Measurements from ENCODE around the gene TSHZ2.
"Not testable (repeated sequence)": the region's sequence is repeated elsewhere in the genome, so short reads cannot be mapped to it uniquely, and the experiment has no call there.

Gene TSHZ2

GRCh38 chr20:53319716-53320115, 347.6 kb downstream of the TSHZ2 start:
- no peak for TF ChIP-seq CTCF (IDR thresholded peaks at IDR 0.05; ENCODE audit: insufficient read depth, missing control alignments)
- FAIRE-seq, result no peak
- DNase-seq (ENCODE audit: insufficient read length, low spot score), result no peak

GRCh38 chr20:53320701-53321100, 348.5 kb downstream of the TSHZ2 start:
- DNase-seq (ENCODE audit: insufficient read length, low spot score), result no peak
- TF ChIP-seq CTCF (IDR thresholded peaks at IDR 0.05; ENCODE audit: insufficient read depth, missing control alignments), result no peak
- no peak for FAIRE-seq

- FAIRE-seq (no peak), DNase-seq (ENCODE audit: insufficient read length, low spot score) (no peak)
- no peak for TF ChIP-seq CTCF (IDR thresholded peaks at IDR 0.05; ENCODE audit: insufficient read depth, missing control alignments)
Observed at GRCh38 chr20:53321596-53321995, 349.4 kb downstream of the TSHZ2 start.

- FAIRE-seq (no peak), DNase-seq (ENCODE audit: insufficient read length, low spot score) (no peak)
- no peak for TF ChIP-seq CTCF (IDR thresholded peaks at IDR 0.05; ENCODE audit: insufficient read depth, missing control alignments)
Observed at GRCh38 chr20:53322651-53323050, 350.5 kb downstream of the TSHZ2 start.

GRCh38 chr20:53323460-53323859, 351.3 kb downstream of the TSHZ2 start:
- not testable (repeated sequence) for FAIRE-seq; DNase-seq (ENCODE audit: insufficient read length, low spot score)

- TF ChIP-seq CTCF (IDR thresholded peaks at IDR 0.05; ENCODE audit: insufficient read depth, missing control alignments), result no peak
- DNase-seq (ENCODE audit: insufficient read length, low spot score), result no peak
- FAIRE-seq, result no peak
Observed at GRCh38 chr20:53324816-53325215, 352.7 kb downstream of the TSHZ2 start.

GRCh38 chr20:53328961-53329360, 356.8 kb downstream of the TSHZ2 start:
- no peak for DNase-seq (ENCODE audit: insufficient read length, low spot score)
- no peak for FAIRE-seq
- TF ChIP-seq CTCF (IDR thresholded peaks at IDR 0.05; ENCODE audit: insufficient read depth, missing control alignments), result no peak

- DNase-seq (ENCODE audit: insufficient read length, low spot score) (no peak), FAIRE-seq (no peak)
- no peak for TF ChIP-seq CTCF (IDR thresholded peaks at IDR 0.05; ENCODE audit: insufficient read depth, missing control alignments)
Observed at GRCh38 chr20:53329781-53330180, 357.6 kb downstream of the TSHZ2 start.
